ENCODE measurements around the gene ARHGEF17.

Gene ARHGEF17

GRCh38 chr11:73390601-73391565, 82.8 kb downstream of the ARHGEF17 start:
- no peak for TF ChIP-seq GATA1 (IDR thresholded peaks at IDR 0.05; ENCODE audit: low read depth, low read length)
- TF ChIP-seq POLR2A (IDR thresholded peaks at IDR 0.05; ENCODE audit: low read length) = no peak
- no peak for DNase-seq

- no peak for DNase-seq
- TF ChIP-seq POLR2A (IDR thresholded peaks at IDR 0.05; ENCODE audit: low read length) = no peak
- no peak for TF ChIP-seq GATA1 (IDR thresholded peaks at IDR 0.05; ENCODE audit: low read depth, low read length)
Measured at GRCh38 chr11:73391665-73392064, 83.6 kb downstream of the ARHGEF17 start.

GRCh38 chr11:73392108-73393010, 84.3 kb downstream of the ARHGEF17 start:
- TF ChIP-seq POLR2A (IDR thresholded peaks at IDR 0.05; ENCODE audit: low read length) (no peak), GATA1 (IDR thresholded peaks at IDR 0.05; ENCODE audit: low read depth, low read length) (no peak)
- no peak for DNase-seq

- DNase-seq = no peak
Measured at GRCh38 chr11:73393011-73393380, 84.9 kb downstream of the ARHGEF17 start.

GRCh38 chr11:73393479-73394415, 85.7 kb downstream of the ARHGEF17 start:
- peak; percentile 79 to 88 for DNase-seq
- no peak for TF ChIP-seq GATA1 (IDR thresholded peaks at IDR 0.05; ENCODE audit: low read depth, low read length)
- TF ChIP-seq POLR2A (IDR thresholded peaks at IDR 0.05; ENCODE audit: low read length) = no peak

More at GRCh38 chr11:73393011-73393380, 84.9 kb downstream of the ARHGEF17 start:
- TF ChIP-seq POLR2A (IDR thresholded peaks at IDR 0.05; ENCODE audit: low read length) = no peak
- no peak for TF ChIP-seq GATA1 (IDR thresholded peaks at IDR 0.05; ENCODE audit: low read depth, low read length)

GRCh38 chr11:73394416-73395296, 86.6 kb downstream of the ARHGEF17 start:
- DNase-seq = no peak

GRCh38 chr11:73395297-73396208, 87.5 kb downstream of the ARHGEF17 start:
- TF ChIP-seq POLR2A (IDR thresholded peaks at IDR 0.05; ENCODE audit: low read length) = no peak
- no peak for TF ChIP-seq GATA1 (IDR thresholded peaks at IDR 0.05; ENCODE audit: low read depth, low read length)
- DNase-seq = no peak

More at GRCh38 chr11:73394416-73395296, 86.6 kb downstream of the ARHGEF17 start:
- TF ChIP-seq GATA1 (IDR thresholded peaks at IDR 0.05; ENCODE audit: low read depth, low read length) = no peak
- no peak for TF ChIP-seq POLR2A (IDR thresholded peaks at IDR 0.05; ENCODE audit: low read length)

- TF ChIP-seq POLR2A (IDR thresholded peaks at IDR 0.05; ENCODE audit: low read length) (no peak), GATA1 (IDR thresholded peaks at IDR 0.05; ENCODE audit: low read depth, low read length) (no peak)
- DNase-seq = no peak
Measured at GRCh38 chr11:73396251-73396930, 88.3 kb downstream of the ARHGEF17 start.

GRCh38 chr11:73396985-73397384, 88.9 kb downstream of the ARHGEF17 start:
- no peak for DNase-seq
- no peak for TF ChIP-seq POLR2A (IDR thresholded peaks at IDR 0.05; ENCODE audit: low read length)
- TF ChIP-seq GATA1 (IDR thresholded peaks at IDR 0.05; ENCODE audit: low read depth, low read length) = no peak

- TF ChIP-seq POLR2A (IDR thresholded peaks at IDR 0.05; ENCODE audit: low read length) (no peak), GATA1 (IDR thresholded peaks at IDR 0.05; ENCODE audit: low read depth, low read length) (no peak)
- DNase-seq = no peak
Measured at GRCh38 chr11:73397468-73398131, 89.5 kb downstream of the ARHGEF17 start.

All from erythroblast (primary cell).